Mucosa of gallbladder (tissue), 1 donor: ENCODE results near the gene ANKRA2. TPM values are rescaled to one million over a fixed set of nuclear protein-coding genes. Genes with fewer than 3 reads are reported as not detected.

Source experiments
- DNase-seq: peaks from one replicate; pipeline ENCODE4 v3.0.0-alpha.2; 2020; ENCODE audit warnings: low spot score
- total RNA-seq: library from RNA; stranded (reverse); gene quantifications from one replicate; pipeline ENCODE4 v1.2.1, GENCODE V29; 2021
- donor health status: DM: no; HTN: no; CAD: no.

ANKRA2 gene
- total RNA-seq = 33.1 TPM

- peak; percentile 99 for DNase-seq
Observed at GRCh38 chr5:73565139-73565968, at the start of gene ANKRA2, which contains the start of gene UTP15. ANKRA2 (minus strand) TSS chr5:73565639; CDS start chr5:73562881, 2,758 bp downstream. UTP15 (plus strand) TSS chr5:73565743; CDS start chr5:73567345, 1,602 bp downstream.

DNA sequence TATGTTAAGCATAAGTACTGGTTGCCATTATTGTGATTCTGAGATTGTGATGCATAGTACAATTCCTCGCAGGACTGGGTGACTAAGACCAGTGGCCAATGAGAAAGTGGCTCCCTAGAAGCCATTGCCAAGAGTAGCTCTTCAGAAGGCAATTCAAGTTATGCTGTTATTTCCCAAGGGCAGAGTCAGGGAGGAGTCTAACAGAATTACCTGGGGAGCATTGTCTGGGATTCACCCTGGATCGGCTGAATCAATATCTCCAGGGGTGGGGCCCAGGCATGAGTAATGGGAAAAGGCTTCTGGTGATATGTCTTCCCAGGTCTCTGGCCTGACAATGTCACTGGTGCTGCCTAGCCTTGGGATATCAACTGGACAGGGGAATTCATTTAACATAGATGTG is 49.6 kb upstream of the ANKRA2 start:
- peak; percentile 65 for DNase-seq

DNA sequence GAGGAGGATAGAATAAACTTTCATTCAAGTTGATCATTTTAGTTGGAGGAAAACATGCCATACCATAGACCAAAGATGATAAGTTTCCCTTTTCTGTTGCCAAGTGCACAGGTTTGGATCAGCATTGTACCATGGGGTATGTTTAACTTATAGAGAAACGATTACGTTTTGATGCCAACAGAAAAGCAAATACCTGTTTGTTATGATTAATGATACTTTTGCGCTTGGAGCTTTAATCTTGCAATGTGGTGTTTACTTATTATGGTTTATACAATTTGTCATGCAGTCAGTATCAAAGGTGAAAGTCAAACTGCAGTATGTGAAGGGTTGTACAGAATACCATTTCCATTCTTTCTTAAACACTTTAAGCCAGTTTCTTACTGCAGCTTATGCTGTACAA is 47.4 kb upstream of the ANKRA2 start:
- DNase-seq = no peak

DNA sequence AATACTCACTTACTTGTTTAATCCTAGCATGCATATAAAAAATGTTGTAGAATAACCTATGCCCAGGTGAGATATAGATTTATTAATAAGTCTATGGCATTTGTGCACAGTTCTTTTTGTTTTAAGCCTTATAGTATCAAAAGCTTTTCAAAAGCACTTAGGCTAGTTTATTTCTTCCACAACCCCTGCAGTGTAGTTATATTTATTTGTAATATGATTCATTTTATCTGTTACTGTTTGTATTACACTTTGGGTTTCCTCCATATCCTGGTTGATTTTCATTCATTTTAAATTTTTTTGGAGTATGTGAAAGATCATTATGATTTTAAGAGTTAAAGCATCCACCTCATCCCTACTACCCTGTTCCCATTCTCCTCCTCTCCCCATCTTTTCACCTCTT is 41.8 kb upstream of the ANKRA2 start:
- no peak for DNase-seq

DNA sequence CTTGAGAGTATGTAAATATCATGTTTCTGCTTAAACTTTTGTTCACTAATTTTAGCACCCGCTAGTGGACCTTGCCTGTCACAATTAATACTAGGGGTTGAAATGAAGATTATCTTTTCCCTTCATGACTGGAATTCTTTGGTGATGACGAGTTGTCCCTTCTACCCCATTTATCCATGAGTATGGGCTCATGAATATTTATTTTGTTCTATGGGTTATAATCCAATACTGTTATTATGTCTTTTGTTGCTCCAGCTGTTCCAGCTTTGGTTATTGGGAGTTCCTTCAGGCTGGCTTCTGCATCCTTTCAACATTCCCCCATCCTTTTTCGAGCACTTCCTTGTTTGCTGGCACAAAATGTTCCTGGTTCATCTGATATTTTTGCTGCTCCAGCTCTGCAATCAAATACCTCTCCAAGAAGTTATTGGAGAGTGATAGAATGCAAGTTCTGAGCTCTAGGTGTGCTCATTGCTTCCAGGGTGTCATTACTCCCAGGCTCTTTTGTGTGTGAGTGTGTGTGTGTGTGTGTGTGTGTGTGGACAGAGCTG is 40.8 kb upstream of the ANKRA2 start:
- DNase-seq = no peak

GRCh38 chr5:73605223-73606087 is 40.0 kb upstream of the ANKRA2 start:
- DNase-seq = peak; percentile 76

GRCh38 chr5:73603998-73604397 is 38.6 kb upstream of the ANKRA2 start:
- no peak for DNase-seq

DNA sequence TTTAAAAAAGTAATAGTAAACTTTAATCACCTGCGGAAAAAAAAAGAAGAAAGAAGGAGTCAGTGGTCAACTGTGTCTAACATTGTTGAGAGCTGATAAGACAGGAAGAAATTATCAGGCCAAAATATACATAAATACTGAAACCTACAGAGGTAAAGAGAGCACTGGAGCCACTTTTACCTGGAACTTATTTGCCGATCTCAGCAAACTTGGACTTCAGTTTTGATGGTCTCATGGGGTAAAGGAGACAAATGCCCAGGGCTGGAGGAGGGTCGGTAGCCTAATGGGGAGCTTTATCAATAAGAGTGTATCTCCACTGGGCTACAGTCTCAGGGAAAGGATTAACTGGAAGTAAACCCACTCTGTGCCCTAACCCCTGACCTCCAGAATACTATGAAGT is 33.9 kb upstream of the ANKRA2 start:
- no peak for DNase-seq

DNA sequence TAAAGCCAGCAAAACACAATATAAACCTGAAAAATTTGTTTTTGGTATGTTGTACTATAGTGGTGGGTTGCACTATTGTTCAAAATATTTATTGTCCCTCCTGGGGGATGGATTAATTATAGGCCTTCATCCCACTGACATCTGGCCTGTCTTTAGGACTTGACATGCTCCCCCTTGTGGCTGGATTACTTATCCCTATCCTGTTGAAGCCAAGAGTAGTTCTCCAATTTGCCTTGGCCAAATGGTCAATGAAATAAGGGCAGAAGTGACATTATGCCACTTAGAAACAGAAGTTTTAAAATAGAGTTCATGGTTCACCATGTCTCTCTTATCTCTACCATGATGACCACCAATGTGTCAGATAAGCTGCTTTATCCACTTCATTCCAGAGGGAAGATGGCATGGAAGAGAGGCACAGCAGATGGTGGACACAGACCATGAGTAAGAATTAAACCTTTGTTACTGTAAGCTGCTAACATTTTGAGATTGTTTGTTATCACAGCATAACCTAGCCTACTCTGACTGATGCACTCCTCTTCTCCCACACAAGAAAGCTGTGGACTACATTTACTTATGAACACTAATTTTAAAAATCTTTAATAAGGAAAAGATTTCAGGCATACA is 31.4 kb upstream of the ANKRA2 start:
- no peak for DNase-seq

- no peak for DNase-seq
Observed at GRCh38 chr5:73592551-73592950, 27.1 kb upstream of the ANKRA2 start.

GRCh38 chr5:73591698-73592501 is 26.5 kb upstream of the ANKRA2 start:
- no peak for DNase-seq

- peak; percentile 78 for DNase-seq
Observed at GRCh38 chr5:73591102-73591695, 25.8 kb upstream of the ANKRA2 start.

DNA sequence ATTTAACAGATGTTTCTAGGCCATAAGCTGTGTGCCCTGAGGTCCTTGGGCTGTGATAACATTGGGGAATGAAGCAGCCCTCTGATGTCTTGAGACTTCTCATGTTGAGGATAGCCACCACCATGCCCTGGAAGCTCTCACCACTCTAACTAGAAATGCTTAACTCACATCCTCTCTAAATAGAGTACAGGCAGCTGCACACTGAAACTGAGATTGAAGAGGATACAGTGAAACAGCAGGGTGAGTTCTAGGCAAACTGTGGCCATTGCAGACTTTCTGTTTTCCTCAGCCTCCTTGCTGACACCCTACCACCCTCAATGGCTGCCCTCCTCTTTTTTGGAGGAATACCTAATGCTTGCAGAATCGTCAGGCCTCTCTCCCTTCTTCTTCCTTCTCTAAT is 22.5 kb upstream of the ANKRA2 start:
- DNase-seq = no peak

DNA sequence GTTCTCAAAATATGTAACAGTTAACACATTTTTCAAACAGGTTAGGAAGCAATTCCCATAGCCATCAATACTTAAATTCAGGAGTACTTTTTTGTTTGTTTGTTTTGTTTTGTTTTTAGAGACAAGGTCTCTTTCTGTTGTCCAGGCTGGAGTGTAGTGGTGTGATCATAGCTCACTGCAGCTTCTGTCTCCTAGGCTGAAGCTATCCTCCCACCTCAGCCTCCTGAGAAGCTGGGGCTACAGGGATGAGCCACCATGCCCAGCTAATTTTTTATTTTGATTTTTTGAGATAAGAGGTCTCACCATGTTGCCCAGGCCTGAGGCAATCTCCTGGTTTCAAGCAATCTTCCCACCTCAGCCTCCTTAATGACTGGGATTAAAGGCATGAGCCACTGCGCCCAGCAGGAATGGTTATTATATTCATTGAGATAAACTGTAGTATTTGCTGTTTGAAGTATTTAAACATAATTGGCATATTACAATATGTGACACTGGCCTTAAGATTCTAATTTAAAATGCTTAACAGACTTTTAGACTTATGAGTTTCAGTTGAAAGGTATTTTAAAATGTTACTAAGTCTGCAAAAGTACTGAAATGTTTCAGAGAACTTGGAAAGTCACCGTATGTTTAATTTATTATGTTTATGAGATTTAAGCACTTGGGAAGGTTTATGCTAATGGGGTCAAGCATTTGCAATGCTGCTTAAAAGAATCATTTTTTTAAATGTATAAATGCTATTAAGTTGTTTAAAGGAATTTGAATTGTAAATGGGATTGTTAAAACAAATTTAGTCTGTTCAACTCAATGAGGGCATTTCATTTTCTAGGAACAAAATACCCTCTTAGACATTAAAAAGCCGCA is 17.1 kb upstream of the ANKRA2 start:
- no peak for DNase-seq

GRCh38 chr5:73565969-73566547 is 619 bp upstream of the ANKRA2 start:
- DNase-seq = no peak

DNA sequence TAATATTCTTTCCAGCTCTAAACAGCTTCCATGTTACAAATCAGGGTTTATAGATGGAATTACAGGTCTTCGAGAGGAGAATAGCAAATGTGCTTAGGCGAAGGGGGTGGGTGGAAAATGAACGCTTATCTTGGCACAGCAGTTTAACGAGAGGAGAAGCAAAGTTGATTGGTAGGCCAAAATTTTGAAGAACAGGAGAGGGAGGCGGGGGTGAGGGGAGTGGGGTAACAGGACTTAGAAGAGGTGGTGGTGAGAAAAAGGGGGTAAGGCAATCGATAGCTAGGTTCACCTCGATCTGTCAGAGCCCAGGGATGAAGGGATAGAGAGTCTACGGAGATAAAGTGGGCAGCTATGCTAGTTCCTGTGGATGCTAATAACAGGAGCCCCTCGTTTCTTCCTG is 764 bp downstream of the ANKRA2 start:
- no peak for DNase-seq

- DNase-seq = no peak
Observed at GRCh38 chr5:73564018-73564417, 1.4 kb downstream of the ANKRA2 start.

DNA sequence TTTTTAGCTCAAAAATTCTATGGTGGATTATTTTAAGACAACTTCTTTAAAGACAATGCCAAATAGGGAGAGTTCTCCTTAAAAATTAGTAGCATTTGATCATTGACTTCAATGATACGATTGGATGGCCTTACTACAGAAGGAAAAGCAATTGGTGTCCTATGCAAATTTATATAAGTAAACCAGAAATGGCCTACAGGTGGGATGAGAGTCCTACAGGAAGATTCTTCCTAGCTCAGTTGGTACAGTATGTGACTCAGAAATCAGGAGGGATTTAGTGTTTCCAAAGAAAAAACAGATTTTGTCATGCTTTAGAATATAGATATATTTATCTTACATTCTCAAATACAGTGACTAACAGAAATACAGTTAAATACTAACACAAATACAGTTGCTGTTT is 6.5 kb downstream of the ANKRA2 start:
- DNase-seq = no peak

GRCh38 chr5:73552642-73553041 is 12.8 kb downstream of the ANKRA2 start:
- DNase-seq = no peak
